GM19238 (cell line): ENCODE data around the gene AAGAB.

Experiments used
- DNase-seq: peaks from one replicate; pipeline ENCODE4 v3.0.0; 2011; ENCODE audit warnings: low spot score; ENCODE audit not compliant: insufficient read length

Gene AAGAB

GRCh38 chr15:67189326-67190051 lies 65.0 kb downstream of the AAGAB start:
- no peak for DNase-seq

GRCh38 chr15:67188551-67189218 lies 65.8 kb downstream of the AAGAB start:
- no peak for DNase-seq

- no peak for DNase-seq
Observed at GRCh38 chr15:67187351-67187854, 67.1 kb downstream of the AAGAB start.

- DNase-seq, result no peak
Observed at GRCh38 chr15:67186688-67187087, 67.8 kb downstream of the AAGAB start.

GRCh38 chr15:67186226-67186649 lies 68.2 kb downstream of the AAGAB start:
- no peak for DNase-seq

GRCh38 chr15:67185621-67186225 lies 68.7 kb downstream of the AAGAB start:
- DNase-seq, result no peak

GRCh38 chr15:67185051-67185450 lies 69.4 kb downstream of the AAGAB start:
- no peak for DNase-seq

GRCh38 chr15:67184208-67184925 lies 70.1 kb downstream of the AAGAB start:
- DNase-seq, result no peak

GRCh38 chr15:67183443-67184169 lies 70.9 kb downstream of the AAGAB start:
- DNase-seq, result no peak

- DNase-seq, result no peak
Observed at GRCh38 chr15:67181221-67181639, 73.2 kb downstream of the AAGAB start.

GRCh38 chr15:67180514-67181191 lies 73.8 kb downstream of the AAGAB start:
- DNase-seq, result no peak

GRCh38 chr15:67180035-67180434 lies 74.4 kb downstream of the AAGAB start:
- DNase-seq, result no peak

GRCh38 chr15:67179411-67179995 lies 75.0 kb downstream of the AAGAB start:
- no peak for DNase-seq

GRCh38 chr15:67178569-67179210 lies 75.8 kb downstream of the AAGAB start:
- no peak for DNase-seq

GRCh38 chr15:67177752-67178151 lies 76.7 kb downstream of the AAGAB start:
- DNase-seq, result no peak

- no peak for DNase-seq
Observed at GRCh38 chr15:67176195-67176971, 78.1 kb downstream of the AAGAB start.

GRCh38 chr15:67175643-67176071 lies 78.8 kb downstream of the AAGAB start:
- DNase-seq, result peak; percentile 39

GRCh38 chr15:67174864-67175573 lies 79.4 kb downstream of the AAGAB start:
- DNase-seq, result no peak
